CD4-positive, alpha-beta T cell treated with Interleukin-10 for 1 hour (primary cell): ENCODE results near the gene TOM1L2.
"Not testable (repeated sequence)": the region's sequence is repeated elsewhere in the genome, so short reads cannot be mapped to it uniquely, and the experiment has no call there.

Source experiments
- DNase-seq: peaks from one replicate; pipeline ENCODE4 v3.0.0-alpha.2; 2020

Gene TOM1L2

GRCh38 chr17:17972126-17972951 is at the start of gene TOM1L2, which contains the start of gene DRC3:
TOM1L2 (minus strand) TSS chr17:17972400; CDS start chr17:17972313, 87 bp downstream.
DRC3 (plus strand) TSS chr17:17972862; CDS start chr17:17977599, 4,737 bp downstream.
- DNase-seq = peak; percentile 100

- DNase-seq = no peak
Measured at GRCh38 chr17:18021372-18021771, 49.2 kb upstream of the TOM1L2 start.

- no peak for DNase-seq
Measured at GRCh38 chr17:18020971-18021370, 48.8 kb upstream of the TOM1L2 start.

GRCh38 chr17:18019838-18020154 is 47.6 kb upstream of the TOM1L2 start:
- DNase-seq = no peak

- no peak for DNase-seq
Measured at GRCh38 chr17:18018411-18018921, 46.3 kb upstream of the TOM1L2 start.

- DNase-seq = no peak
Measured at GRCh38 chr17:18017958-18018357, 45.8 kb upstream of the TOM1L2 start.

- DNase-seq = no peak
Measured at GRCh38 chr17:18016426-18016825, 44.2 kb upstream of the TOM1L2 start.

GRCh38 chr17:18015593-18015992 is 43.4 kb upstream of the TOM1L2 start:
- DNase-seq = no peak

GRCh38 chr17:18014006-18014405 is 41.8 kb upstream of the TOM1L2 start:
- no peak for DNase-seq

GRCh38 chr17:18011286-18011685 is 39.1 kb upstream of the TOM1L2 start:
- DNase-seq = no peak

GRCh38 chr17:18009609-18010420 is 37.6 kb upstream of the TOM1L2 start:
- no peak for DNase-seq

GRCh38 chr17:18008496-18009268 is 36.5 kb upstream of the TOM1L2 start:
- DNase-seq = no peak

- DNase-seq = no peak
Measured at GRCh38 chr17:18006495-18007239, 34.5 kb upstream of the TOM1L2 start.

- no peak for DNase-seq
Measured at GRCh38 chr17:18005496-18005895, 33.3 kb upstream of the TOM1L2 start.

GRCh38 chr17:18004884-18005305 is 32.7 kb upstream of the TOM1L2 start:
- DNase-seq = no peak

- no peak for DNase-seq
Measured at GRCh38 chr17:18004345-18004744, 32.1 kb upstream of the TOM1L2 start.

- no peak for DNase-seq
Measured at GRCh38 chr17:18002171-18002570, 30.0 kb upstream of the TOM1L2 start.

- DNase-seq = no peak
Measured at GRCh38 chr17:18000030-18000408, 27.8 kb upstream of the TOM1L2 start.

GRCh38 chr17:17999364-18000029 is 27.3 kb upstream of the TOM1L2 start:
- no peak for DNase-seq

GRCh38 chr17:17998934-17999333 is 26.7 kb upstream of the TOM1L2 start:
- DNase-seq = no peak

- not testable (repeated sequence) for DNase-seq
Measured at GRCh38 chr17:17995887-17996286, 23.7 kb upstream of the TOM1L2 start.
